SU-DHL-6 (cell line): ENCODE measurements around the gene NAA38.

Source experiments
- H2AFZ ChIP-seq: fragments of 200-600 bp; sonication (generic); 2 replicates; pipeline ENCODE4 v1.6.1; 2014; ENCODE audit warnings: low read depth, mild to moderate bottlenecking, moderate library complexity, mixed read lengths, antibody characterized with exemption, low read length; ENCODE audit not compliant: severe bottlenecking
- H3F3A ChIP-seq: fragments of 200-600 bp; shearing (Covaris generic); 2 replicates; pipeline ENCODE4 v1.6.0; 2016; ENCODE audit warnings: antibody characterized with exemption, mild to moderate bottlenecking; ENCODE audit not compliant: insufficient read depth
- H3K27ac ChIP-seq: fragments of 200-600 bp; sonication (generic); 2 replicates; pipeline ENCODE4 v1.5.1; 2016; ENCODE audit warnings: low read depth, mild to moderate bottlenecking, low read length, moderate library complexity, mixed read lengths
- H3K27me3 ChIP-seq: fragments of 200-600 bp; sonication (generic), shearing (Covaris generic); 2 replicates; pipeline ENCODE4 v1.6.0; 2014; ENCODE audit warnings: mild to moderate bottlenecking, low read length
- H3K36me3 ChIP-seq: fragments of 200-600 bp; sonication (generic); 2 replicates; pipeline ENCODE4 v1.6.1; 2014; ENCODE audit warnings: mild to moderate bottlenecking, low read length, mixed read lengths
- H3K4me2 ChIP-seq: fragments of 300-600, 200-600 bp; shearing (Covaris generic), sonication (generic); 2 replicates; pipeline ENCODE4 v1.6.0; 2014; ENCODE audit warnings: low read length, low read depth, mild to moderate bottlenecking; ENCODE audit not compliant: poor library complexity, severe bottlenecking
- H3K4me3 ChIP-seq: fragments of 200-600 bp; sonication (generic); 2 replicates; pipeline ENCODE4 v1.5.1; 2014; ENCODE audit warnings: antibody characterized with exemption, low read length, mild to moderate bottlenecking, mixed read lengths; ENCODE audit not compliant: insufficient read depth, poor library complexity, severe bottlenecking
- H3K79me2 ChIP-seq: fragments of 200-600 bp; sonication (generic); 2 replicates; pipeline ENCODE4 v1.6.1; 2014; ENCODE audit warnings: mild to moderate bottlenecking, low read length, moderate library complexity; ENCODE audit not compliant: insufficient read depth
- H3K9ac ChIP-seq: fragments of 200-600 bp; sonication (generic); 2 replicates; pipeline ENCODE4 v1.7.0; 2014; ENCODE audit warnings: mild to moderate bottlenecking, low read length
- H3K9me2 ChIP-seq: fragments of 200-600 bp; sonication (generic); replicated peaks from 2 replicates; pipeline ENCODE4 v1.6.1; 2014; ENCODE audit warnings: low read length; ENCODE audit not compliant: insufficient read depth
- H3K9me3 ChIP-seq: fragments of 200-600 bp; sonication (generic); 2 replicates; pipeline ENCODE4 v1.6.1; 2014; ENCODE audit warnings: low read length, mixed read lengths; ENCODE audit not compliant: insufficient read depth
- H4K20me1 ChIP-seq: fragments of 200-600 bp; sonication (generic); 2 replicates; pipeline ENCODE4 v1.6.1; 2014; ENCODE audit warnings: low read depth, mild to moderate bottlenecking, antibody characterized with exemption, low read length, moderate library complexity, mixed read lengths
- CTCF ChIP-seq: fragments of 200-600 bp; sonication (generic); IDR thresholded peaks from one replicate; pipeline ENCODE4 v1.5.1; 2017; ENCODE audit warnings: antibody characterized with exemption, mild to moderate bottlenecking, low read length, moderate library complexity; ENCODE audit not compliant: insufficient read depth, poor library complexity, severe bottlenecking
- EZH2phosphoT487 ChIP-seq: fragments of 200-600 bp; sonication (generic), shearing (Covaris generic); conservative IDR thresholded peaks from 2 replicates; pipeline ENCODE4 v1.6.1; 2018; ENCODE audit warnings: mild to moderate bottlenecking, antibody characterized with exemption, low read length, moderate library complexity, mixed read lengths

The NAA38 gene

GRCh38 chr17:7880076-7880868 is 22.9 kb upstream of the NAA38 start:
- H3K27me3 ChIP-seq, result no peaks in the 10 kb centered on the region
- no peak for TF ChIP-seq CTCF
- TF ChIP-seq EZH2phosphoT487, result no peak
- H3K4me2 ChIP-seq, result peak overlapping the region; percentile 96
- H3K4me3 ChIP-seq, result no peak overlapping the region
- H3K9me2 ChIP-seq, result no peaks in the 10 kb centered on the region
- H3K79me2 ChIP-seq, result peaks cover 7% of the 10 kb centered on the region; the same call in 1 of the 2 replicates
- H2AFZ ChIP-seq, result no peak overlapping the region
- H3F3A ChIP-seq, result peaks cover 57% of the 10 kb centered on the region
- H3K9ac ChIP-seq, result peak overlapping the region; percentile 57
- peak overlapping the region; percentile 85 for H3K27ac ChIP-seq
- no peaks in the 10 kb centered on the region for H3K9me3 ChIP-seq
- peaks cover 22% of the 10 kb centered on the region for H3K36me3 ChIP-seq
- no peaks in the 10 kb centered on the region for H4K20me1 ChIP-seq

- H3K27ac ChIP-seq, result no peak overlapping the region
- no peak overlapping the region for H3K4me2 ChIP-seq
- H3K9ac ChIP-seq, result no peak overlapping the region
- H3K27me3 ChIP-seq, result no peaks in the 10 kb centered on the region
- peaks cover 48% of the 10 kb centered on the region for H3F3A ChIP-seq
- no peaks in the 10 kb centered on the region for H3K9me3 ChIP-seq
- H3K79me2 ChIP-seq, result peaks cover 7% of the 10 kb centered on the region; the same call in 1 of the 2 replicates
- TF ChIP-seq EZH2phosphoT487 (no peak), CTCF (no peak)
- peaks cover 22% of the 10 kb centered on the region for H3K36me3 ChIP-seq
- no peak overlapping the region for H3K4me3 ChIP-seq
- no peaks in the 10 kb centered on the region for H4K20me1 ChIP-seq
- no peak overlapping the region for H2AFZ ChIP-seq
- no peaks in the 10 kb centered on the region for H3K9me2 ChIP-seq
Observed at GRCh38 chr17:7878234-7878633, 20.9 kb upstream of the NAA38 start.

GRCh38 chr17:7875804-7876370 is 18.5 kb upstream of the NAA38 start:
- H3K27me3 ChIP-seq, result no peaks in the 10 kb centered on the region
- H3K36me3 ChIP-seq, result peaks cover 22% of the 10 kb centered on the region
- H2AFZ ChIP-seq, result no peak overlapping the region
- no peak overlapping the region for H3K27ac ChIP-seq
- H3K9me2 ChIP-seq, result no peaks in the 10 kb centered on the region
- H3K9ac ChIP-seq, result no peak overlapping the region
- H4K20me1 ChIP-seq, result no peaks in the 10 kb centered on the region
- TF ChIP-seq CTCF, result no peak
- H3K9me3 ChIP-seq, result no peaks in the 10 kb centered on the region
- H3F3A ChIP-seq, result peaks cover 30% of the 10 kb centered on the region; the same call in 1 of the 2 replicates
- H3K79me2 ChIP-seq, result no peaks in the 10 kb centered on the region
- no peak overlapping the region for H3K4me3 ChIP-seq
- H3K4me2 ChIP-seq, result no peak overlapping the region
